Right atrium auricular region (tissue), 2 donors: ENCODE data around the gene ZNF324. TPM values are rescaled to one million over a fixed set of nuclear protein-coding genes. Genes with fewer than 3 reads are reported as not detected.

Experiments used
- DNase-seq: peaks from one replicate; pipeline ENCODE4 v3.0.0-alpha.2; 2019; ENCODE audit warnings: low spot score
- H3K27ac ChIP-seq, 2 donors: fragments of 200-600 bp; sonication (generic); 1 replicate in 1 of 2; 2 replicates in 1 of 2; pipeline ENCODE4 v1.5.1; 2016 to 2019
- H3K27me3 ChIP-seq, 2 donors: fragments of 200-600 bp; sonication (generic); one replicate each; pipeline versions ENCODE4 v1.5.1 to v1.6.0; 2017 to 2019
- H3K36me3 ChIP-seq: fragments of 200-600 bp; sonication (generic); one replicate; pipeline ENCODE4 v1.5.1; 2016
- H3K4me1 ChIP-seq, 2 donors: fragments of 200-600 bp; sonication (generic); one replicate each; pipeline versions ENCODE4 v1.5.1 to v1.6.0; 2017 to 2019
- H3K4me3 ChIP-seq, 2 donors: fragments of 200-600 bp; sonication (generic); 1 replicate in 1 of 2; 2 replicates in 1 of 2; pipeline ENCODE4 v1.5.1; 2017 to 2019; ENCODE audit warnings: mild to moderate bottlenecking in 1 of 2, moderate library complexity in 1 of 2
- H3K9me3 ChIP-seq, 2 donors: fragments of 200-600 bp; sonication (generic); one replicate each; pipeline ENCODE4 v1.5.1; 2019
- CTCF ChIP-seq, 2 donors: fragments of 200-600 bp; sonication (generic); IDR thresholded peaks; one replicate each; pipeline ENCODE4 v1.5.1; 2019; ENCODE audit warnings: antibody characterized with exemption in 2 of 2
- total RNA-seq, 2 donors: library from RNA; depleted of rRNA; stranded (reverse); fragments of >200 nt; gene quantifications; one replicate each; pipeline ENCODE4 v1.1.0, GENCODE V29; 2016

ZNF324 gene
- total RNA-seq, 2 donors from 2014 or later: 5.9 to 9.9 TPM

- Histone ChIP-seq H3K9me3 (no peaks in the 10 kb centered on the region), H3K27me3 (no peaks in the 10 kb centered on the region), H3K36me3 (peaks cover 24% of the 10 kb centered on the region), H3K4me3 (peak overlapping the region; percentile 51 to 73), H3K27ac (peak overlapping the region; percentile 87 to 92), H3K4me1 (peaks cover 0 to 25% of the 10 kb centered on the region in 2 donors)
- no peak for TF ChIP-seq CTCF (IDR thresholded peaks at IDR 0.05)
- DNase-seq: no peak
These were observed 8.3 kb downstream of the ZNF324 start for GRCh38 chr19:58474997-58475713.

- Histone ChIP-seq H3K27me3 (no peaks in the 10 kb centered on the region), H3K27ac (peak within 1 kb of the TSS; percentile 87 to 92), H3K36me3 (peaks cover 20% of the 10 kb centered on the region), H3K4me1 (peaks cover 0 to 25% of the 10 kb centered on the region in 2 donors), H3K4me3 (peak within 1 kb of the TSS; percentile 51 to 73), H3K9me3 (no peaks in the 10 kb centered on the region)
- TF ChIP-seq CTCF (IDR thresholded peaks at IDR 0.05): no peak
- peak; percentile 98 for DNase-seq
These were observed 9.0 kb downstream of the ZNF324 start, which contains the start of gene ZNF446 for GRCh38 chr19:58475714-58476497. TSS of gene ZNF446 (plus strand) at chr19:58476352. CDS start at chr19:58477219, 867 bp downstream.

- Histone ChIP-seq H3K4me1 (peaks cover 0 to 25% of the 10 kb centered on the region in 2 donors), H3K4me3 (peak overlapping the region; percentile 51 to 73), H3K36me3 (peaks cover 18% of the 10 kb centered on the region), H3K27me3 (no peaks in the 10 kb centered on the region), H3K9me3 (no peaks in the 10 kb centered on the region), H3K27ac (peak overlapping the region; percentile 87 to 92)
- DNase-seq: no peak
- TF ChIP-seq CTCF (IDR thresholded peaks at IDR 0.05): no peak
These were observed 9.7 kb downstream of the ZNF324 start for GRCh38 chr19:58476498-58477015.

GRCh38 chr19:58477130-58477529 lies 10.2 kb downstream of the ZNF324 start:
- peaks cover 0 to 25% of the 10 kb centered on the region in 2 donors for H3K4me1 ChIP-seq
- TF ChIP-seq CTCF (IDR thresholded peaks at IDR 0.05): no peak
- peaks cover 12% of the 10 kb centered on the region for H3K36me3 ChIP-seq
- no peaks in the 10 kb centered on the region for H3K27me3 ChIP-seq
- H3K9me3 ChIP-seq: no peaks in the 10 kb centered on the region
- DNase-seq: no peak
- no peak overlapping the region for H3K4me3 ChIP-seq
- H3K27ac ChIP-seq: peak overlapping the region; percentile 87 to 92

- no peaks in the 10 kb centered on the region for H3K9me3 ChIP-seq
- H3K27ac ChIP-seq: no peak overlapping the region
- H3K4me1 ChIP-seq: peaks cover 0 to 25% of the 10 kb centered on the region in 2 donors
- no peaks in the 10 kb centered on the region for H3K27me3 ChIP-seq
- no peak for TF ChIP-seq CTCF (IDR thresholded peaks at IDR 0.05)
- peaks cover 5% of the 10 kb centered on the region for H3K36me3 ChIP-seq
- H3K4me3 ChIP-seq: no peak overlapping the region
- no peak for DNase-seq
These were observed 11.0 kb downstream of the ZNF324 start for GRCh38 chr19:58477871-58478270.
